NT2/D1 (cell line): ENCODE measurements around the gene SRPK1.

Experiments
- SUZ12 ChIP-seq: IDR thresholded peaks from 2 replicates; pipeline ENCODE4 v1.6.1; 2011; ENCODE audit not compliant: insufficient read length, insufficient read depth; ENCODE audit errors: extremely low read depth
- YY1 ChIP-seq: IDR thresholded peaks from 2 replicates; pipeline ENCODE4 v1.6.1; 2011; ENCODE audit not compliant: insufficient read length, insufficient read depth
- ZNF274 ChIP-seq: IDR thresholded peaks from 2 replicates; pipeline ENCODE4 v1.6.1; 2011; ENCODE audit warnings: mild to moderate bottlenecking, low read depth, low read length

DNA sequence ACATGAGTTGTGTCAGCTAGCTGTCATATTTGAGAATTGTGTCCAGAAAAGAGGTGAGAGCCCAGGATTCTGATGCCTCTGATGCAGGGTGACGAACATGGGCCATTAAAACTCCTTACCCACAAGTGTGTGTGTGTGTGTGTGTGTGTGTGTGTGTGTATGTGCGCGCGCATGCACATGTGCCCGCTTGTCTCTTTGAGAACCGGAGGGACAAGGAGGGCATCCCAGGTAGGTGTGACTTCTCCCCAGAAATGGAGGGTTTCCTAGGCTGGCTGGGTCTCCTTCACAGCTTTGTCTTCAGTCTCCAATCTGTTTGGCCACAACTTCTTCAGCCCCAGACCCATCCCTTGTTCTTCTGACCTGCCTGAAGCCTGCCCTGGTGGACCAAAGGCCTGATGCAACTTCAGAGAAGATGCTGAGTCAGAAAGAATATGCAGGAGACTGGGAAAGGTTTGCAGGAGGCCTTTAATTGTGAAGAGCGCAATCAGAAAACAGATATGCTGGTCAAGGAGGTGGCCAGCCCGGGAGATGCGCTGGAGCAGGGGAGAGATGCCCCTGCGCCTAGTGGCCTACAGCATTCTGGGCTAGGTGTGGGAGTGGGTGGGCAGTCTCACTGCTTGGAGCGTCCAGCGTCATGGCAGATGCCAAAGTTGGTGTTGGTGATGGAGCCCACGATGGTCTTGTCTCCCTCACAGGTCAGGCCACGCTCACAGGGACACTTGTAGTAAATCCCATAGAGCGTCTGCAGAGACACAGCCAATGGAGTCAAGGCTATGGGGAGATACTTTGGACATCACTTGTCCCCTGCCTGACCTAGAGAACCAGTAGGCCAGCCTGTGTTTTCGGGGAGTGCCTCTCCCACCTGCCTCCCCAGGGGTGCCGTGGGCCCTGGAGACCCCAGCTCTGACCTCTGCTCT is 126.1 kb downstream of the SRPK1 start:
- no peak for TF ChIP-seq YY1
- no peak for TF ChIP-seq SUZ12
- TF ChIP-seq ZNF274: no peak
